HEK293 (cell line): ENCODE data around the gene PTPMT1.
A peak's percentile ranks its signal among the peaks of the same experiment; 100 is the strongest.

Experiments
- HOXD13 ChIP-seq: sonication (generic); formaldehyde crosslinking; IDR thresholded peaks from 2 replicates; pipeline ENCODE4 v1.8.0; 2022; ENCODE audit warnings: missing genetic modification reagents, borderline replicate concordance
- MEIS1 ChIP-seq: sonication (generic); formaldehyde crosslinking; IDR thresholded peaks from 2 replicates; pipeline ENCODE4 v1.8.1; 2022; ENCODE audit warnings: missing genetic modification reagents, mild to moderate bottlenecking, borderline replicate concordance
- MZF1 ChIP-seq: fragments of 450-650 bp; formaldehyde crosslinking; IDR thresholded peaks from 2 replicates; pipeline ENCODE4 v1.5.1; 2017; ENCODE audit warnings: missing biosample characterization, missing genetic modification characterization, borderline replicate concordance
- ZEB2 ChIP-seq: fragments of 450-650 bp; formaldehyde crosslinking; IDR thresholded peaks from 2 replicates; pipeline ENCODE4 v1.5.1; 2016; ENCODE audit warnings: missing biosample characterization, missing genetic modification characterization
- ZNF184 ChIP-seq: fragments of 450-650 bp; IDR thresholded peaks from 2 replicates; pipeline ENCODE4 v1.5.1; 2018; ENCODE audit warnings: missing biosample characterization, mild to moderate bottlenecking, missing genetic modification characterization
- ZNF23 ChIP-seq: fragments of 450-650 bp; formaldehyde crosslinking; IDR thresholded peaks from 2 replicates; pipeline ENCODE4 v1.5.1; 2016; ENCODE audit warnings: missing biosample characterization, missing genetic modification characterization, borderline replicate concordance
- ZNF354C ChIP-seq: fragments of 450-650 bp; formaldehyde crosslinking; IDR thresholded peaks from 2 replicates; pipeline ENCODE4 v1.5.1; 2016; ENCODE audit warnings: missing biosample characterization, missing genetic modification characterization, low read depth, borderline replicate concordance
- ZNF600 ChIP-seq: fragments of 450-650 bp; formaldehyde crosslinking; IDR thresholded peaks from 2 replicates; pipeline ENCODE4 v1.5.1; 2016; ENCODE audit warnings: missing biosample characterization, missing genetic modification characterization
- ZNF626 ChIP-seq: fragments of 450-650 bp; sonication (Bioruptor Pico); formaldehyde crosslinking; IDR thresholded peaks from 2 replicates; pipeline ENCODE4 v1.5.1; 2018; ENCODE audit warnings: missing biosample characterization, missing genetic modification characterization, inconsistent platforms
- ZNF777 ChIP-seq: fragments of 450-650 bp; formaldehyde crosslinking; IDR thresholded peaks from 2 replicates; pipeline ENCODE4 v1.5.1; 2017; ENCODE audit warnings: missing biosample characterization, missing genetic modification characterization, borderline replicate concordance
- ZNF785 ChIP-seq: fragments of 450-650 bp; formaldehyde crosslinking; IDR thresholded peaks from 2 replicates; pipeline ENCODE4 v1.5.1; 2016; ENCODE audit warnings: missing biosample characterization, missing genetic modification characterization
- ZNF830 ChIP-seq: fragments of 450-650 bp; IDR thresholded peaks from 2 replicates; pipeline ENCODE4 v1.5.0; 2018; ENCODE audit warnings: missing biosample characterization, missing genetic modification characterization, low read depth, mild to moderate bottlenecking, moderate library complexity
- ZSCAN30 ChIP-seq: fragments of 450-650 bp; IDR thresholded peaks from 2 replicates; pipeline ENCODE4 v1.5.1; 2018; ENCODE audit warnings: missing biosample characterization, mild to moderate bottlenecking, missing genetic modification characterization, moderate library complexity
- TF ChIP-seq, protein P1 (sequence below): fragments of 450-650 bp; formaldehyde crosslinking; conservative IDR thresholded peaks from 2 replicates; pipeline ENCODE4 v1.5.1; 2016; ENCODE audit warnings: low read depth, missing biosample characterization, missing genetic modification characterization
- TF ChIP-seq, protein P2 (sequence below): fragments of 450-650 bp; formaldehyde crosslinking; IDR thresholded peaks from 2 replicates; pipeline ENCODE4 v1.5.1; 2016; ENCODE audit warnings: missing biosample characterization, missing genetic modification characterization
- TF ChIP-seq, protein P3 (sequence below): fragments of 450-650 bp; formaldehyde crosslinking; IDR thresholded peaks from 2 replicates; pipeline ENCODE4 v1.5.0; 2017; ENCODE audit warnings: missing biosample characterization, missing genetic modification characterization, borderline replicate concordance
- TF ChIP-seq, protein P4 (sequence below): fragments of 450-650 bp; formaldehyde crosslinking; IDR thresholded peaks from 2 replicates; pipeline ENCODE4 v1.5.1; 2016; ENCODE audit warnings: missing biosample characterization, missing genetic modification characterization
- TF ChIP-seq, protein P5 (sequence below): fragments of 450-650 bp; formaldehyde crosslinking; IDR thresholded peaks from 2 replicates; pipeline ENCODE4 v1.5.1; 2016; ENCODE audit warnings: missing biosample characterization, missing genetic modification characterization
- TF ChIP-seq, protein P6 (sequence below): fragments of 450-650 bp; formaldehyde crosslinking; optimal IDR thresholded peaks from 2 replicates; pipeline ENCODE3; 2016; ENCODE audit warnings: missing biosample characterization, mild to moderate bottlenecking, missing genetic modification characterization
- TF ChIP-seq, protein P7 (sequence below): fragments of 450-650 bp; formaldehyde crosslinking; IDR thresholded peaks from 2 replicates; pipeline ENCODE4 v1.5.1; 2017; ENCODE audit warnings: missing biosample characterization, missing genetic modification characterization

The PTPMT1 gene

DNA sequence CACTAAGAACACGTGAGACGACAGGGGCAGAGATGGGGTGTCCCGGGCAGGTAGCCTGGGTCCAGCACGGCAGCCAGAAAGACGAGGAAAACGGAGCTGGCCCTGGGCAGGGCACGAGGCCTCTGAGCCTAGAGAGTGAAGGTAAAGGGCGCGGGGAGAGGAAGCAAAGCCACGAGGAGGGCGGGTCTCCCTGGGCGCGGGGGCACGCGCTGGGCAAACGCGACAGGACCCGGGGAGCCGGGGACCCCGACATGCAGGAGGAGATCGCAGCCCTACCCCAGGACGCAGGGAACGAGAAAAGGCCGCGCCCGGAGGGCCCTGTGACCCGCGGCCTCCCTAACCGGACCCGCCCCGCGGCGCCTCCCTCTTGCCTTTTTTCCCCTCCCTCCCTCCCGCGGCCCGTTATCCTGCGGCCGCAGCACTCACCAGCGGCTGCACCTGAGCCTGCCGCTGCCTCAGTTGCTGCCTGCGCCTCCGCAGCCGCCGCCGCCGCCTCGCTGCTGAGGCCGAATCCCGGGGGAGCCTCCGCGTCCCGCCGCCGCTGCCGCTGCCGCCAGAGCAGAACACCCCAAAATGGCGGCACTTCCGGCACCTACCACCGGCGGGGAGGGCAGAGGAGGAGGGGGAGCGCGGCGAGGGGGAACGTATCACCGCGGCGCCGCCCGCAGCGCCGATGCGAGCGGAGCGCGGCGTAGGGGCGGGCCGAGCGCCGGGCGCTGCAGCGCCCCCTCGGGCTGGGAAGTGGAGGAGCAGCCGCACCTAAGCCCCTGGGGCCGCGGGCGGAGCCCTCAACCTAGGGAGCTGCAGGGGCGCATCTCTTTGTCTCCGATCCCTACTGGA, 12.6 kb upstream of the PTPMT1 start, which contains the start of gene CELF1 (continued):
- TF ChIP-seq, protein P1, sequence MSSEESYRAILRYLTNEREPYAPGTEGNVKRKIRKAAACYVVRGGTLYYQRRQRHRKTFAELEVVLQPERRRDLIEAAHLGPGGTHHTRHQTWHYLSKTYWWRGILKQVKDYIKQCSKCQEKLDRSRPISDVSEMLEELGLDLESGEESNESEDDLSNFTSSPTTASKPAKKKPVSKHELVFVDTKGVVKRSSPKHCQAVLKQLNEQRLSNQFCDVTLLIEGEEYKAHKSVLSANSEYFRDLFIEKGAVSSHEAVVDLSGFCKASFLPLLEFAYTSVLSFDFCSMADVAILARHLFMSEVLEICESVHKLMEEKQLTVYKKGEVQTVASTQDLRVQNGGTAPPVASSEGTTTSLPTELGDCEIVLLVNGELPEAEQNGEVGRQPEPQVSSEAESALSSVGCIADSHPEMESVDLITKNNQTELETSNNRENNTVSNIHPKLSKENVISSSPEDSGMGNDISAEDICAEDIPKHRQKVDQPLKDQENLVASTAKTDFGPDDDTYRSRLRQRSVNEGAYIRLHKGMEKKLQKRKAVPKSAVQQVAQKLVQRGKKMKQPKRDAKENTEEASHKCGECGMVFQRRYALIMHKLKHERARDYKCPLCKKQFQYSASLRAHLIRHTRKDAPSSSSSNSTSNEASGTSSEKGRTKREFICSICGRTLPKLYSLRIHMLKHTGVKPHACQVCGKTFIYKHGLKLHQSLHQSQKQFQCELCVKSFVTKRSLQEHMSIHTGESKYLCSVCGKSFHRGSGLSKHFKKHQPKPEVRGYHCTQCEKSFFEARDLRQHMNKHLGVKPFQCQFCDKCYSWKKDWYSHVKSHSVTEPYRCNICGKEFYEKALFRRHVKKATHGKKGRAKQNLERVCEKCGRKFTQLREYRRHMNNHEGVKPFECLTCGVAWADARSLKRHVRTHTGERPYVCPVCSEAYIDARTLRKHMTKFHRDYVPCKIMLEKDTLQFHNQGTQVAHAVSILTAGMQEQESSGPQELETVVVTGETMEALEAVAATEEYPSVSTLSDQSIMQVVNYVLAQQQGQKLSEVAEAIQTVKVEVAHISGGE (tag by site-specific recombination) = peak; percentile 77
- TF ChIP-seq ZNF184 (tag by site-specific recombination) (no peak; the same call in 1 of the 2 replicates), ZNF785 (no peak), MEIS1 (CRISPR knock-in tag) (no peak), HOXD13 (CRISPR knock-in tag) (no peak), ZNF626 (no peak), ZSCAN30 (peak; percentile 55; the same call in 1 of the 2 replicates), ZNF777 (no peak), ZNF600 (tag by site-specific recombination) (no peak), ZNF354C (tag by site-specific recombination) (no peak), ZEB2 (tag by site-specific recombination) (no peak), ZNF23 (no peak), ZNF830 (no peak), MZF1 (tag by site-specific recombination) (no peak)
- TF ChIP-seq, protein P2, sequence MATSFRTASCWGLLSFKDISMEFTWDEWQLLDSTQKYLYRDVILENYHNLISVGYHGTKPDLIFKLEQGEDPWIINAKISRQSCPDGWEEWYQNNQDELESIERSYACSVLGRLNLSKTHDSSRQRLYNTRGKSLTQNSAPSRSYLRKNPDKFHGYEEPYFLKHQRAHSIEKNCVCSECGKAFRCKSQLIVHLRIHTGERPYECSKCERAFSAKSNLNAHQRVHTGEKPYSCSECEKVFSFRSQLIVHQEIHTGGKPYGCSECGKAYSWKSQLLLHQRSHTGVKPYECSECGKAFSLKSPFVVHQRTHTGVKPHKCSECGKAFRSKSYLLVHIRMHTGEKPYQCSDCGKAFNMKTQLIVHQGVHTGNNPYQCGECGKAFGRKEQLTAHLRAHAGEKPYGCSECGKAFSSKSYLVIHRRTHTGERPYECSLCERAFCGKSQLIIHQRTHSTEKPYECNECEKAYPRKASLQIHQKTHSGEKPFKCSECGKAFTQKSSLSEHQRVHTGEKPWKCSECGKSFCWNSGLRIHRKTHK (tag by site-specific recombination) = no peak
- TF ChIP-seq, protein P3, sequence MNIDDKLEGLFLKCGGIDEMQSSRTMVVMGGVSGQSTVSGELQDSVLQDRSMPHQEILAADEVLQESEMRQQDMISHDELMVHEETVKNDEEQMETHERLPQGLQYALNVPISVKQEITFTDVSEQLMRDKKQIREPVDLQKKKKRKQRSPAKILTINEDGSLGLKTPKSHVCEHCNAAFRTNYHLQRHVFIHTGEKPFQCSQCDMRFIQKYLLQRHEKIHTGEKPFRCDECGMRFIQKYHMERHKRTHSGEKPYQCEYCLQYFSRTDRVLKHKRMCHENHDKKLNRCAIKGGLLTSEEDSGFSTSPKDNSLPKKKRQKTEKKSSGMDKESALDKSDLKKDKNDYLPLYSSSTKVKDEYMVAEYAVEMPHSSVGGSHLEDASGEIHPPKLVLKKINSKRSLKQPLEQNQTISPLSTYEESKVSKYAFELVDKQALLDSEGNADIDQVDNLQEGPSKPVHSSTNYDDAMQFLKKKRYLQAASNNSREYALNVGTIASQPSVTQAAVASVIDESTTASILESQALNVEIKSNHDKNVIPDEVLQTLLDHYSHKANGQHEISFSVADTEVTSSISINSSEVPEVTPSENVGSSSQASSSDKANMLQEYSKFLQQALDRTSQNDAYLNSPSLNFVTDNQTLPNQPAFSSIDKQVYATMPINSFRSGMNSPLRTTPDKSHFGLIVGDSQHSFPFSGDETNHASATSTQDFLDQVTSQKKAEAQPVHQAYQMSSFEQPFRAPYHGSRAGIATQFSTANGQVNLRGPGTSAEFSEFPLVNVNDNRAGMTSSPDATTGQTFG (tag by site-specific recombination) = no peak
- TF ChIP-seq, protein P4, sequence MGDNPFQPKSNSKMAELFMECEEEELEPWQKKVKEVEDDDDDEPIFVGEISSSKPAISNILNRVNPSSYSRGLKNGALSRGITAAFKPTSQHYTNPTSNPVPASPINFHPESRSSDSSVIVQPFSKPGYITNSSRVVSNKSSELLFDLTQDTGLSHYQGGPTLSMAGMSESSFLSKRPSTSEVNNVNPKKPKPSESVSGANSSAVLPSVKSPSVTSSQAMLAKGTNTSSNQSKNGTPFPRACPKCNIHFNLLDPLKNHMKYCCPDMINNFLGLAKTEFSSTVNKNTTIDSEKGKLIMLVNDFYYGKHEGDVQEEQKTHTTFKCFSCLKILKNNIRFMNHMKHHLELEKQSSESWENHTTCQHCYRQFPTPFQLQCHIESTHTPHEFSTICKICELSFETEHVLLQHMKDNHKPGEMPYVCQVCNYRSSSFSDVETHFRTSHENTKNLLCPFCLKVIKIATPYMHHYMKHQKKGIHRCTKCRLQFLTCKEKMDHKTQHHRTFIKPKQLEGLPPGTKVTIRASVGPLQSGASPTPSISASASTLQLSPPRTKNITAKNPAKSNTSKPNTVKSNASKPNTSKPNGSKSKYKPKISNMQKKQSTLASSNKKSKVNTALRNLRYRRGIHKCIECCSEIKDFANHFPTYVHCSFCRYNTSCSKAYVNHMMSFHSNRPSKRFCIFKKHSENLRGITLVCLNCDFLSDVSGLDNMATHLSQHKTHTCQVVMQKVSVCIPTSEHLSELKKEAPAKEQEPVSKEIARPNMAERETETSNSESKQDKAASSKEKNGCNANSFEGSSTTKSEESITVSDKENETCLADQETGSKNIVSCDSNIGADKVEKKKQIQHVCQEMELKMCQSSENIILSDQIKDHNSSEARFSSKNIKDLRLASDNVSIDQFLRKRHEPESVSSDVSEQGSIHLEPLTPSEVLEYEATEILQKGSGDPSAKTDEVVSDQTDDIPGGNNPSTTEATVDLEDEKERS (tag by site-specific recombination) = no peak
- TF ChIP-seq, protein P5, sequence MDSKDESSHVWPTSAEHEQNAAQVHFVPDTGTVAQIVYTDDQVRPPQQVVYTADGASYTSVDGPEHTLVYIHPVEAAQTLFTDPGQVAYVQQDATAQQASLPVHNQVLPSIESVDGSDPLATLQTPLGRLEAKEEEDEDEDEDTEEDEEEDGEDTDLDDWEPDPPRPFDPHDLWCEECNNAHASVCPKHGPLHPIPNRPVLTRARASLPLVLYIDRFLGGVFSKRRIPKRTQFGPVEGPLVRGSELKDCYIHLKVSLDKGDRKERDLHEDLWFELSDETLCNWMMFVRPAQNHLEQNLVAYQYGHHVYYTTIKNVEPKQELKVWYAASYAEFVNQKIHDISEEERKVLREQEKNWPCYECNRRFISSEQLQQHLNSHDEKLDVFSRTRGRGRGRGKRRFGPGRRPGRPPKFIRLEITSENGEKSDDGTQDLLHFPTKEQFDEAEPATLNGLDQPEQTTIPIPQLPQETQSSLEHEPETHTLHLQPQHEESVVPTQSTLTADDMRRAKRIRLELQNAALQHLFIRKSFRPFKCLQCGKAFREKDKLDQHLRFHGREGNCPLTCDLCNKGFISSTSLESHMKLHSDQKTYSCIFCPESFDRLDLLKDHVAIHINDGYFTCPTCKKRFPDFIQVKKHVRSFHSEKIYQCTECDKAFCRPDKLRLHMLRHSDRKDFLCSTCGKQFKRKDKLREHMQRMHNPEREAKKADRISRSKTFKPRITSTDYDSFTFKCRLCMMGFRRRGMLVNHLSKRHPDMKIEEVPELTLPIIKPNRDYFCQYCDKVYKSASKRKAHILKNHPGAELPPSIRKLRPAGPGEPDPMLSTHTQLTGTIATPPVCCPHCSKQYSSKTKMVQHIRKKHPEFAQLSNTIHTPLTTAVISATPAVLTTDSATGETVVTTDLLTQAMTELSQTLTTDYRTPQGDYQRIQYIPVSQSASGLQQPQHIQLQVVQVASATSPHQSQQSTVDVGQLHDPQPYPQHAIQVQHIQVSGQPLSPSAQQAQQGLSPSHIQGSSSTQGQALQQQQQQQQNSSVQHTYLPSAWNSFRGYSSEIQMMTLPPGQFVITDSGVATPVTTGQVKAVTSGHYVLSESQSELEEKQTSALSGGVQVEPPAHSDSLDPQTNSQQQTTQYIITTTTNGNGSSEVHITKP = peak; percentile 47; the same call in 1 of the 2 replicates
- TF ChIP-seq, protein P6, sequence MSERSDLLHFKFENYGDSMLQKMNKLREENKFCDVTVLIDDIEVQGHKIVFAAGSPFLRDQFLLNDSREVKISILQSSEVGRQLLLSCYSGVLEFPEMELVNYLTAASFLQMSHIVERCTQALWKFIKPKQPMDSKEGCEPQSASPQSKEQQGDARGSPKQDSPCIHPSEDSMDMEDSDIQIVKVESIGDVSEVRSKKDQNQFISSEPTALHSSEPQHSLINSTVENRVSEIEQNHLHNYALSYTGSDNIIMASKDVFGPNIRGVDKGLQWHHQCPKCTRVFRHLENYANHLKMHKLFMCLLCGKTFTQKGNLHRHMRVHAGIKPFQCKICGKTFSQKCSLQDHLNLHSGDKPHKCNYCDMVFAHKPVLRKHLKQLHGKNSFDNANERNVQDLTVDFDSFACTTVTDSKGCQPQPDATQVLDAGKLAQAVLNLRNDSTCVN (tag by site-specific recombination) = peak; percentile 74
- TF ChIP-seq, protein P7, sequence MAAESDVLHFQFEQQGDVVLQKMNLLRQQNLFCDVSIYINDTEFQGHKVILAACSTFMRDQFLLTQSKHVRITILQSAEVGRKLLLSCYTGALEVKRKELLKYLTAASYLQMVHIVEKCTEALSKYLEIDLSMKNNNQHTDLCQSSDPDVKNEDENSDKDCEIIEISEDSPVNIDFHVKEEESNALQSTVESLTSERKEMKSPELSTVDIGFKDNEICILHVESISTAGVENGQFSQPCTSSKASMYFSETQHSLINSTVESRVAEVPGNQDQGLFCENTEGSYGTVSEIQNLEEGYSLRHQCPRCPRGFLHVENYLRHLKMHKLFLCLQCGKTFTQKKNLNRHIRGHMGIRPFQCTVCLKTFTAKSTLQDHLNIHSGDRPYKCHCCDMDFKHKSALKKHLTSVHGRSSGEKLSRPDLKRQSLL = no peak
